HG02678 (cell line): Measurements from ENCODE around the gene ATP11B.

ENCODE experiments used
- ATAC-seq: cut with Tn5 transposase; IDR thresholded peaks from one replicate; pipeline ENCODE4 v1.9.1; 2021; ENCODE audit warnings: mild to moderate bottlenecking, moderate library complexity; ENCODE audit not compliant: unreplicated experiment

Gene ATP11B

GRCh38 chr3:182947888-182948287, 154.6 kb downstream of the ATP11B start:
- ATAC-seq: no peak

- no peak for ATAC-seq
These were observed 155.0 kb downstream of the ATP11B start for GRCh38 chr3:182948305-182948704.

DNA sequence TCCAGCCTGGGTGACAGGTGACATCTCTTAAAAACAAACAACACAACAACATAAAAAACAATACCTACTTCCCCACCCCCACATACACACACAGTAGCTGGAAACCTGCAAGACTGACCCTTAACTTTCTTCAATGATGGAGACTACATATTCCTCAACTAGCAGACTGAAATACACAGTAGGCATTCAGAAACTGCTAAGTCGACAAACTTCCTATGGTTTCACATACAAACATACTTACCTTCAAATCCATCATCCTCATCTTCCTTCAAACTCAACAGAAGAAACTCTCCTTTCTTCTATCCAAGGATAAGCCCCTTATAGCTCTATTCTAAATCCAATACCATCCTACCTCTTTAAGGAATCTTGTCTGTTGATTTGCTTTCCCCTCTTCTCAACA, 156.4 kb downstream of the ATP11B start:
- no peak for ATAC-seq

GRCh38 chr3:182954553-182955235, 161.4 kb downstream of the ATP11B start:
- peak; percentile 91 for ATAC-seq

GRCh38 chr3:182957226-182957625, 163.9 kb downstream of the ATP11B start:
- no peak for ATAC-seq

DNA sequence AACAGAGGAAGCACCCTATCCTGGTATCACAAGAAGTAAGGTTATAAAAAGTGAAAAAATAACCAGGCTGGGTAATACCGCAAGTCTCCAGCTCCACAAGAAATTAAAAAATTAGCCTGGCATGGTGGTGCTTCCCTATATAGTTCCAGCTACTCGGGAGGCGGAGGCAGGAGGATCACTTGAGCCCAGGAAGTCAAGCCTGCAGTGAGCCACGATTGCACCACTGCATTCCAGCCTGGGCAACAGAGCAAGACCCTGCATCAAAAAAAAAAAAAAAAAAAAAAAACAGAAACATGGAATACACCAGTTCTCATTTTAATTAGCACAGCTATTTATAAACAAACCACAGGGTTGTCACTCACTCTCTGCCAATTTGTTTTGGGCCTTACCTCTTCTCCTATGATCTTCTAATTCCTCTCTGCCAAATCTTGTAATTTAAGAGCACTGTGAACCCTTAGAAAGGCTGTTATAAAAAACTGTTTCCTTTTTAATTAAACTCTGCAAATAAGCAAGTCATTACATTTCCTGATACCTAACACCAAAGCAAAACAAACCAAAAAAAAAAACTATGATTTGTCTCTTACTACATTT, 164.5 kb downstream of the ATP11B start:
- ATAC-seq: no peak

DNA sequence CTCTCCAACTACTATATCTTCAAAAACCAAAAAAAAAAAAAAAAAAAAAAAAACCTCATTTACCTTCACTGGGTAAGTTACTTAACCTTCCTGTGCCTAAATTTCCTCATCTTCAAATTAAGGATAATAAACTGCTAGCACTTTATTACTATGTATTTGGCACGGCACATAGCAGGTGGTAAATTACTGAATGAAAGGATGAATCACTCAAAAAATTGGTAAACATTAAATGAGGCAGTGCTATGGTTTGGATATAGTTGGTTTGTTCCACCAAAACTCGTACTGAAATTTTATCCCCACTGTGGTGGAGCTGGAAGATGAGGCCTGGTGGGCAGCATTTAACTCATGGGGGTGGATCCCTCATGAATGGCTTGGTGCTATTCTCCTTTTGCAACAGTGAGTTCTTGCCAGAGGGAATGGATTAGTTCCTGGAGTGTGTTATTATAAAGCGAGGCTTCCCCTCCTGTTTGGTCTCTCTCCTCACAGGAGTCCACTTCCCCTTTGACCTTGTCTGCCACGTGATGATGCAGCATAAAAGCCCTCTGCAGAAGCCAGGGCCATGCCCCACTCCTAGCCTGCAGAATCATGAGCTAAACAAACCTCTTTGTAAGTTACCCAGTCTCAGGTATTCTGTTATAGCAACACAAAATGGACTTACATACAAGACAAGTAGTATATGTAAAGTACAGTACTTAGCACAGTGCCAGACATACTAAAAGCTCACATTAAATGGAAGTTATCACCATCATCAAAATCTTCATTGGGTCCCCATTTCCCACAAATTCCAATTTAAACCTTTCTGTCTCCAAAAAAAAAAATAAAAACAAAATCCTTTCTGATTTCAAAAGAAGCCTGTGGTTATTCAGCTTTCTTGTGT, 166.4 kb downstream of the ATP11B start:
- ATAC-seq: no peak

GRCh38 chr3:182962166-182962565, 168.9 kb downstream of the ATP11B start:
- ATAC-seq: no peak

- no peak for ATAC-seq
These were observed 170.9 kb downstream of the ATP11B start for GRCh38 chr3:182964179-182964578.

DNA sequence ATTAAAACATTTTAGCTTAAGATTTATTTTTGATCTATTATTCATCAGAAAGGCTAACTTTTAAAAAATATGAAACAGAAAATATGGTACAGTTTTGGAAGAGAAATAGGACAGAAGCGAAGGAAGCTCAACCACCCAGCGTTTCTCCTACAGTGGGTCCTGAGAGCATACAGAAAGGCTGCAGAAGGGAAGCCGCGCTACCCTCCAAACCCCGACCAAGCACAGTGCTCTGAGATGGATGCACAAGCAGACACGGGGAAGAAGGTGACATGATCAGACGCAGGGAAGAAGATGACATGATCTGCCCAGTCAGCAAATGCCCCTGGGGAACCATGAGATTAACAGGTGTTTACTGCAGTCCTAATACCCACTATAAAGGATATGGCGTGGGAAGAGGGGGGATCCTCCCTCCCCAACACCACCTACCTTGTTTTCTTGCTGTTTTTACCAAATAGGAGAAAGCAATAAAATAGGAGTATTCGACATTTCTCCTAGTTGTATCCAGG, 172.6 kb downstream of the ATP11B start:
- ATAC-seq: no peak

DNA sequence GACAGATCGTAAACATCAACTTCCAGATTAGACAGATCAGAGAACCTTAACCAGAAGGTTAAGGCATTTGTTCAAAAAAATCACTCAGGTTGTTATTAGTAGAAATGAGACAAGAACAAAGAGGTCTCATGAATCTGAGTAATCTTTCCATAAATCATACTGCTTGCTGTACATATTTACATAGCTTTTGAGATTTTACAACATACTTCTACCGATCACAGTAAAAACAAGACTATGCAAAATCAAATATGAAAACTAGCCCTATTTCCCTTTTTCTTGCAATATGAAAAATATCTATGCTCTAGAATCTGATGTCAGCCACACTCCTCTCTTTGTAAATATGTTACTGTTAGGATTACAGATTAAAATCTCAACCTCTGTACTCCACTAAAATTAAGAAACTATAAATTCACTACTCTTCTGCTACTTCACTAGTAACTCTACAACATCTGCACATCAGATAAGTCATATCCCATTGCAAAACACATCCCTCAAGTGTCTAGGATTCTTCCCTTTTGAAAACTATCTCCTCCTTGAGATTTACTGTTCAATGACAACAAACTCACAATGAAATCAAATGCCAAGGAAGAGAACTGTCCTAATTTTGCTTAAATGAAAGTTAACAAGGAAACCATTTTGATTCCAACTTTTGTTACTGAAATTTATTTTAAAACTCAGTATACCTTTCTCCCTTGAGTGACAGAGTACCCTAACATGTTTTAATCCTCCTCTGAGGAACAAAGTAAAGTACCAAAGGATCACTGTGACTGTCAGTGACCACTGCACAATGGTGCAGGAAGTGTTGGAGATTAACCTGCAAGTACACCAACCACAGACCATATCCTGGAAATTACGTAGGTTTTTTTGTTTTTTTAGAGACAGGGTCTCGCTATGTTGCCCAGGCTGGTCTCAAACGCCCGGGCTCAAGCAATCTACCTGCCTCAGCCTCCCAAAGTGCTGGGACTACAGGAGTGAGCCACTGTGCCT, 174.2 kb downstream of the ATP11B start:
- peak; percentile 53 for ATAC-seq

DNA sequence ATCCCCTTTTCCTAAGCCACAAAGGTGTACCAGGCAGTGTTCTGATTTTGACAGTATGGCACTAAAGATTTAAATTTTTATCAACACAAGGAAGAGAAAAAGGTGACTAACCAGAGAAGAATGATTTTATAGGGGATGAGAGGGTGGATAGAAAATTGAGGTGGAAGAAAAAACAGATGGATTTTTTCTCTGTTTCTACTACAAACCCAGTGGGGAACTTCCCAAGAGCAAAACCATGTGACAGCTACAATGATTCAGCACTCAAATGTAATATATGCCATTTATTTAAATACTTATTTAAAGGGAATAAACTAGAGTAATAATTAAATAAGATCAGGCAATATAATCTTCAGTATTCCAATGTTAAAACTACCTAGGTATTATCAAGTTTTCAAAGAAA, 176.0 kb downstream of the ATP11B start:
- ATAC-seq: no peak

DNA sequence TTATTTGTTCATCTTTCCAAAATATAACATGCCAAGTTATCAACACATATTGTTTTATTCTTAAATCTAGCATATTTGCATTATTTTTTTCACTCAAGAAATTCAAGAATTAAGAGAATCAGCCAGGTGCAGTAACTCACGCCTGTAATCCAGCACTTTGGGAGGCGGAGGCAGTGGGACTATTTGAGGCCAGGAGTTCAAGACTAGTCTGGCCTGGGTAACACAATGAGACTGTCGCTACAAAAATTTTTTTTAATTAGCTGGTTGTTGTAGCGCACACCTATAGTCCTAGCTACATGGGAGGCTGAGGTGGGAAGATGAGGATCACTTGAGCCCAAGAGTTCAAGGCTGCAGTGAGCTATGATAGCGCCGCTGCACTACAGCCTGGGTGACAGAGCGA, 176.5 kb downstream of the ATP11B start:
- no peak for ATAC-seq

GRCh38 chr3:182970811-182971418, 177.6 kb downstream of the ATP11B start:
- ATAC-seq: no peak
